SK-N-SH treated with all-trans-retinoic acid at 6 μM for 48 hours (cell line): Measurements from ENCODE around the gene GLIS1.

ENCODE experiments used
- ATAC-seq: fragments of 200-7000 bp; cut with Tn5 transposase; 3 replicates; pipeline ENCODE4 v1.9.1; 2020; ENCODE audit warnings: mild to moderate bottlenecking, moderate library complexity
- BACH2 ChIP-seq: fragments of 250-450 bp; sonication (Bioruptor Pico); IDR thresholded peaks from 2 replicates; pipeline ENCODE4 v1.9.0; 2021; ENCODE audit warnings: mild to moderate bottlenecking, borderline replicate concordance
- CREB5 ChIP-seq: fragments of 250-450 bp; sonication (Bioruptor Pico); IDR thresholded peaks from 2 replicates; pipeline ENCODE4 v1.5.1; 2020; ENCODE audit warnings: low read depth, mild to moderate bottlenecking, moderate library complexity
- CSDC2 ChIP-seq: fragments of 250-450 bp; sonication (Bioruptor Pico); IDR thresholded peaks from 2 replicates; pipeline ENCODE4 v1.5.0; 2020; ENCODE audit warnings: mild to moderate bottlenecking, moderate library complexity
- ESRRG ChIP-seq: fragments of 250-450 bp; sonication (Bioruptor Pico); IDR thresholded peaks from 2 replicates; pipeline ENCODE4 v1.6.1; 2021; ENCODE audit warnings: mild to moderate bottlenecking
- GLIS3 ChIP-seq: fragments of 250-450 bp; sonication (Bioruptor Pico); IDR thresholded peaks from 2 replicates; pipeline ENCODE4 v1.5.0; 2020; ENCODE audit warnings: mild to moderate bottlenecking, moderate library complexity
- ISL1 ChIP-seq: fragments of 250-450 bp; sonication (Bioruptor Pico); IDR thresholded peaks from 2 replicates; pipeline ENCODE4 v2.1.2; 2022; ENCODE audit warnings: mild to moderate bottlenecking, moderate library complexity
- OSR1 ChIP-seq: fragments of 250-450 bp; sonication (Bioruptor Pico); IDR thresholded peaks from 2 replicates; pipeline ENCODE4 v1.8.0; 2022; ENCODE audit warnings: moderate library complexity, mild to moderate bottlenecking, inconsistent platforms
- PPARA ChIP-seq: fragments of 250-450 bp; sonication (Bioruptor Pico); IDR thresholded peaks from 2 replicates; pipeline ENCODE4 v1.5.0; 2020; ENCODE audit warnings: mild to moderate bottlenecking, borderline replicate concordance
- RARB ChIP-seq: fragments of 250-450 bp; sonication (Bioruptor Pico); IDR thresholded peaks from 2 replicates; pipeline ENCODE4 v1.8.0; 2021; ENCODE audit warnings: mild to moderate bottlenecking, moderate library complexity
- TCF4 ChIP-seq: fragments of 250-450 bp; sonication (Bioruptor Pico); IDR thresholded peaks from 2 replicates; pipeline ENCODE4 v1.8.0; 2021; ENCODE audit warnings: mild to moderate bottlenecking, moderate library complexity, borderline replicate concordance
- TOX ChIP-seq: fragments of 250-450 bp; sonication (Bioruptor Pico); IDR thresholded peaks from 2 replicates; pipeline ENCODE4 v1.8.0; 2021; ENCODE audit warnings: mild to moderate bottlenecking, moderate library complexity, borderline replicate concordance
- ZFP3 ChIP-seq: fragments of 250-450 bp; sonication (Bioruptor Pico); IDR thresholded peaks from 2 replicates; pipeline ENCODE4 v1.5.0; 2020; ENCODE audit warnings: mild to moderate bottlenecking, moderate library complexity
- ZFP30 ChIP-seq: fragments of 450-650 bp; formaldehyde crosslinking; IDR thresholded peaks from 2 replicates; pipeline ENCODE4 v1.5.0; 2022; ENCODE audit warnings: mild to moderate bottlenecking, moderate library complexity
- ZNF565 ChIP-seq: fragments of 450-650 bp; formaldehyde crosslinking; conservative IDR thresholded peaks from 2 replicates; pipeline ENCODE4 v1.5.0; 2020; ENCODE audit warnings: low read depth, mild to moderate bottlenecking, moderate library complexity
- TF ChIP-seq, protein P1 (sequence below): fragments of 250-450 bp; sonication (Bioruptor Pico); IDR thresholded peaks from 2 replicates; pipeline ENCODE4 v1.8.0; 2021; ENCODE audit warnings: low read depth, mild to moderate bottlenecking, moderate library complexity, borderline replicate concordance

The GLIS1 gene

DNA sequence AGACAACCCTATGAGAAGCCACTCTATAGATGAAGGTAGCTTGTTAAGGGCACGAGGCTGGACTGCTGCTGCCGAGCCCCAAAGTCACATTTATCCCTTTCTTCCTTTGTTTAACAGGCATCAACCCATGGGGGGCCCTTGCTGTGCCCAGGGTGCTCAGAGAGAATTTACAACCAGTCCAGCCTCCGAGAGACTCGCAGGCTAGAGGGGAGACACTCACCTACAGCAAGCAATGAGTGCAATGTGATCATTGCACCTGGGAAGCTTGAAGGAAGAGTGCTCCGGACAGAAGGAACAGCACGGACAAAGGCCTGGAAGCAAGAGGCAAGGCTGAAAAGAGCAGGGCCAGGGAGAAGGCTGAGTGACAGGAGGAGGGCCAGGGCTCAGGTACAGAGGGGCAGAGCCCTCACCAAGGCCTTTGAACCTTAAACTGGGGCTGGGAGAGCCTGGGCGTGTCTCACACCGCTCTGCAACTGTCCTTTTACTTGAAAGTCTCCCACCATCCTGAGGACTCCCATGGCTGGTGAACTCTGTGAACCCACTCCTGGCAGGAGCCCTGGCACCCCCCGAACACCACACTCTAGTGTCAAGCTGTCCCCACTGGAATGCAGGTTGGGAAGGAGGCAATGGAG is 252.5 kb downstream of the GLIS1 start (continued):
- no peak for TF ChIP-seq OSR1 (CRISPR knock-in tag)
- no peak for TF ChIP-seq ISL1 (CRISPR knock-in tag)
- no peak for TF ChIP-seq ZFP3 (CRISPR knock-in tag)
- TF ChIP-seq GLIS3 (CRISPR knock-in tag): no peak
- no peak for TF ChIP-seq CREB5
- TF ChIP-seq, protein P1, sequence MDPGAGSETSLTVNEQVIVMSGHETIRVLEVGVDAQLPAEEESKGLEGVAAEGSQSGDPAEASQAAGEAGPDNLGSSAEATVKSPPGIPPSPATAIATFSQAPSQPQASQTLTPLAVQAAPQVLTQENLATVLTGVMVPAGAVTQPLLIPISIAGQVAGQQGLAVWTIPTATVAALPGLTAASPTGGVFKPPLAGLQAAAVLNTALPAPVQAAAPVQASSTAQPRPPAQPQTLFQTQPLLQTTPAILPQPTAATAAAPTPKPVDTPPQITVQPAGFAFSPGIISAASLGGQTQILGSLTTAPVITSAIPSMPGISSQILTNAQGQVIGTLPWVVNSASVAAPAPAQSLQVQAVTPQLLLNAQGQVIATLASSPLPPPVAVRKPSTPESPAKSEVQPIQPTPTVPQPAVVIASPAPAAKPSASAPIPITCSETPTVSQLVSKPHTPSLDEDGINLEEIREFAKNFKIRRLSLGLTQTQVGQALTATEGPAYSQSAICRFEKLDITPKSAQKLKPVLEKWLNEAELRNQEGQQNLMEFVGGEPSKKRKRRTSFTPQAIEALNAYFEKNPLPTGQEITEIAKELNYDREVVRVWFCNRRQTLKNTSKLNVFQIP (CRISPR knock-in tag): no peak
- TF ChIP-seq ZFP30 (CRISPR knock-in tag): no peak
- TF ChIP-seq CSDC2 (CRISPR knock-in tag): no peak

GRCh38 chr1:53485478-53486394 is 253.2 kb downstream of the GLIS1 start:
- ATAC-seq: peak; percentile 99

GRCh38 chr1:53484705-53485477 is 254.1 kb downstream of the GLIS1 start:
- TF ChIP-seq ZFP3 (CRISPR knock-in tag): no peak
- TF ChIP-seq ESRRG (CRISPR knock-in tag): no peak
- TF ChIP-seq, protein P1 (CRISPR knock-in tag): no peak
- TF ChIP-seq CREB5: no peak
- TF ChIP-seq PPARA (CRISPR knock-in tag): no peak
- TF ChIP-seq ZFP30 (CRISPR knock-in tag): no peak
- ATAC-seq: no peak; the same call in 2 of the 3 replicates

More at GRCh38 chr1:53485478-53486394, 253.2 kb downstream of the GLIS1 start:
- TF ChIP-seq ZFP30 (CRISPR knock-in tag): no peak
- TF ChIP-seq RARB: no peak

- TF ChIP-seq CREB5 (no peak), BACH2 (CRISPR knock-in tag) (no peak), TOX (CRISPR knock-in tag) (no peak), TCF4 (no peak), ZNF565 (CRISPR knock-in tag) (no peak), OSR1 (CRISPR knock-in tag) (no peak)
- ATAC-seq: no peak
These were observed 255.3 kb downstream of the GLIS1 start for GRCh38 chr1:53483656-53484055.

DNA sequence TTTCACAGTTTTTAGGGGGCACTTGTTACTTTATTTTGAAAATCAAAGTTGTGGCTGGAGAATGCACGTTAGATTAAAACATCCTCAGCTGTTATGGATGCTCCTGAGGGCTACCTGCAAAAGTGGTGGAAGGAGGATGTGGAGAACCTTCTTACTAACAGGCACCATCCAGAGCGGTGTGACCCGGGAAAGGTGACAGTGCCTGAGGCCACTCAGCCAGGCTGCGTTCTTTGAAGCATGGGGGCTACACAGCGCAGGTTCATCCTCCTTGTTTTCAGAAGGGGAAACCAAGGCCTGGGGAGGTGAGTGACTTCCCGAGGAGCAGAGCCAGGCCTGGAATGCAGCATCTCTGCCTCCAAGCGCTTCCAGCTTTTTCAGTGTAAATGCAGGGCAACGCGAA is 255.8 kb downstream of the GLIS1 start:
- TF ChIP-seq ZFP30 (CRISPR knock-in tag) (no peak), TCF4 (no peak)
- no peak for ATAC-seq
